H1 (cell line): Measurements from ENCODE around the gene TSC2. TPM values are rescaled to one million over a fixed set of nuclear protein-coding genes. Genes with fewer than 3 reads are reported as not detected.

ENCODE experiments used
- CTCF ChIA-PET: fragments of 300-600 bp; sonication (Branson Sonifier 250); formaldehyde crosslinking; loops from one replicate; lab custom pipeline; 2021; ENCODE audit not compliant: partially characterized antibody; lab: Charles Lee
- POLR2A ChIA-PET: fragments of 300-600 bp; sonication (Branson Sonifier 250); formaldehyde crosslinking; loops from one replicate; lab custom pipeline; 2021; ENCODE audit warnings: inconsistent platforms; ENCODE audit not compliant: partially characterized antibody; lab: Charles Lee
- DNase-seq, 2 experiments: peaks; one replicate each; pipeline versions ENCODE4 v3.0.0 to v3.0.0-alpha.2; 2010 to 2022; ENCODE audit warnings: low spot score in 2 of 2, low read depth in 1 of 2, mixed read lengths in 1 of 2
- FAIRE-seq: peaks from 2 replicates; lab custom pipeline; 2011; peaks lifted over from hg19 to GRCh38; lab: Jason Lieb, UNC
- H2AFZ ChIP-seq: 2 replicates; pipeline ENCODE4 v1.8.1; 2012; ENCODE audit warnings: low read length, inconsistent platforms
- H2AK5ac ChIP-seq: 2 replicates; pipeline ENCODE4 v1.6.1; 2013; ENCODE audit warnings: low read depth, low read length
- H2BK120ac ChIP-seq: replicated peaks from 2 replicates; pipeline ENCODE3; 2013; ENCODE audit warnings: low read depth, low read length, inconsistent platforms
- H2BK12ac ChIP-seq: 2 replicates; pipeline ENCODE4 v1.6.1; 2013; ENCODE audit warnings: low read depth, low read length
- H2BK15ac ChIP-seq: 2 replicates; pipeline ENCODE4 v1.6.1; 2013; ENCODE audit warnings: low read length
- H2BK20ac ChIP-seq: 2 replicates; pipeline ENCODE4 v1.6.1; 2013; ENCODE audit warnings: low read length
- H2BK5ac ChIP-seq: 2 replicates; pipeline ENCODE4 v1.6.1; 2013; ENCODE audit warnings: low read depth, low read length
- H3K14ac ChIP-seq: 2 replicates; pipeline ENCODE4 v1.6.1; 2013; ENCODE audit warnings: inconsistent platforms; ENCODE audit not compliant: insufficient read length
- H3K18ac ChIP-seq: 2 replicates; pipeline ENCODE4 v1.6.1; 2013; ENCODE audit warnings: low read length; ENCODE audit errors: extremely low read depth
- H3K23ac ChIP-seq: 2 replicates; pipeline ENCODE4 v1.6.1; 2013; ENCODE audit warnings: inconsistent platforms; ENCODE audit not compliant: insufficient read length
- H3K23me2 ChIP-seq: 2 replicates; pipeline ENCODE4 v1.6.1; 2013; ENCODE audit warnings: low read depth, low read length
- H3K27ac ChIP-seq: 2 replicates; pipeline ENCODE4 v1.6.1; 2011; ENCODE audit warnings: low read depth, low read length, inconsistent platforms
- H3K27me3 ChIP-seq, 4 experiments: replicated peaks in 1 of 4; 1 replicate in 1 of 4; 2 replicates in 3 of 4; pipeline versions ENCODE4 v1.6.1 to v1.8.1; 2011 to 2013; ENCODE audit warnings: low read length in 3 of 4, mild to moderate bottlenecking in 3 of 4, inconsistent platforms in 2 of 4, mixed read lengths in 2 of 4, moderate library complexity in 1 of 4; ENCODE audit not compliant: control insufficient read depth in 3 of 4, insufficient read depth in 3 of 4; ENCODE audit errors: extremely low read depth in 1 of 4
- H3K36me3 ChIP-seq, 4 experiments: 2 replicates each; pipeline versions ENCODE4 v1.6.1 to v1.8.1; 2011 to 2013; ENCODE audit warnings: mild to moderate bottlenecking in 4 of 4, low read length in 3 of 4, moderate library complexity in 2 of 4, control low read depth in 1 of 4, inconsistent platforms in 1 of 4; ENCODE audit not compliant: insufficient read depth in 4 of 4, control insufficient read depth in 2 of 4
- H3K4ac ChIP-seq: replicated peaks from 2 replicates; pipeline ENCODE3; 2013; ENCODE audit warnings: low read length, low read depth, mixed read lengths, inconsistent platforms; ENCODE audit not compliant: insufficient read length
- H3K4me1 ChIP-seq, 4 experiments: replicated peaks in 1 of 4; 1 replicate in 1 of 4; 2 replicates in 3 of 4; pipeline versions ENCODE4 v1.6.1 to v1.8.1; 2011 to 2013; ENCODE audit warnings: low read length in 3 of 4, inconsistent platforms in 2 of 4, mixed read lengths in 1 of 4; ENCODE audit not compliant: insufficient read depth in 4 of 4, control insufficient read depth in 3 of 4
- H3K4me2 ChIP-seq, 2 experiments: 2 replicates each; pipeline versions ENCODE4 v1.6.1 to v1.8.1; 2011 to 2013; ENCODE audit warnings: low read depth in 2 of 2, low read length in 2 of 2, control low read depth in 1 of 2, inconsistent platforms in 1 of 2, mild to moderate bottlenecking in 1 of 2; ENCODE audit not compliant: insufficient read depth in 1 of 2
- H3K4me3 ChIP-seq, 4 experiments: fragments of 200-600, 300-600 bp in 1 of 4; sonication (generic), shearing (Covaris generic), sonication (Bioruptor Twin) in 1 of 4; 2 replicates each; pipeline versions ENCODE4 v1.5.1 to v1.8.1; 2011 to 2016; ENCODE audit warnings: low read length in 4 of 4, low read depth in 3 of 4, control low read depth in 2 of 4, inconsistent platforms in 2 of 4, mild to moderate bottlenecking in 2 of 4, mixed read lengths in 1 of 4, moderate library complexity in 1 of 4; ENCODE audit not compliant: insufficient read depth in 2 of 4; ENCODE audit errors: extremely low read depth in 1 of 4
- H3K56ac ChIP-seq: replicated peaks from 2 replicates; pipeline ENCODE3; 2013; ENCODE audit warnings: low read depth, mild to moderate bottlenecking, mixed read lengths, low read length, inconsistent platforms; ENCODE audit not compliant: insufficient read length
- H3K79me1 ChIP-seq: 2 replicates; pipeline ENCODE4 v1.6.1; 2013; ENCODE audit warnings: low read depth, low read length, control low read depth
- H3K79me2 ChIP-seq, 2 experiments: 2 replicates each; pipeline versions ENCODE4 v1.6.1 to v1.8.1; 2012 to 2013; ENCODE audit warnings: low read length in 2 of 2, mild to moderate bottlenecking in 2 of 2, inconsistent platforms in 1 of 2; ENCODE audit not compliant: insufficient read depth in 2 of 2, control insufficient read depth in 1 of 2
- H3K9ac ChIP-seq, 4 experiments: replicated peaks in 1 of 4; 1 replicate in 1 of 4; 2 replicates in 3 of 4; pipeline versions ENCODE4 v1.6.1 to v1.8.1; 2011 to 2013; ENCODE audit warnings: low read depth in 3 of 4, low read length in 3 of 4, control low read depth in 2 of 4, mild to moderate bottlenecking in 2 of 4, moderate library complexity in 2 of 4, inconsistent platforms in 1 of 4; ENCODE audit errors: extremely low read depth in 1 of 4
- H3K9me3 ChIP-seq, 2 experiments: 2 replicates each; pipeline versions ENCODE4 v1.6.1 to v1.8.1; 2012 to 2013; ENCODE audit warnings: mild to moderate bottlenecking in 2 of 2, moderate library complexity in 2 of 2, control low read depth in 1 of 2, inconsistent platforms in 1 of 2, low read depth in 1 of 2, low read length in 1 of 2, mixed read lengths in 1 of 2; ENCODE audit not compliant: insufficient read depth in 2 of 2
- H4K20me1 ChIP-seq, 2 experiments: replicated peaks in 1 of 2; 2 replicates each; pipeline versions ENCODE3 to v1.8.1; 2011 to 2013; ENCODE audit warnings: inconsistent platforms in 2 of 2, low read length in 2 of 2, mild to moderate bottlenecking in 1 of 2; ENCODE audit not compliant: insufficient read depth in 2 of 2, control insufficient read depth in 1 of 2
- H4K5ac ChIP-seq: 2 replicates; pipeline ENCODE4 v1.6.1; 2013; ENCODE audit warnings: low read length, low read depth, mixed read lengths, inconsistent platforms; ENCODE audit not compliant: insufficient read length
- H4K8ac ChIP-seq: 2 replicates; pipeline ENCODE4 v1.8.0; 2013; ENCODE audit warnings: mild to moderate bottlenecking, moderate library complexity, low read length, inconsistent platforms; ENCODE audit not compliant: insufficient read depth; ENCODE audit errors: extremely low read depth
- H4K91ac ChIP-seq: replicated peaks from 2 replicates; pipeline ENCODE3; 2013; ENCODE audit warnings: low read length, mixed read lengths, inconsistent platforms; ENCODE audit not compliant: insufficient read length
- ASH2L ChIP-seq: fragments of 200-600, 300-600 bp; sonication (generic); IDR thresholded peaks from one replicate; pipeline ENCODE4 v1.7.1; 2017; ENCODE audit warnings: low read length
- CHD2 ChIP-seq: IDR thresholded peaks from 2 replicates; pipeline ENCODE4 v1.6.1; 2012; ENCODE audit warnings: low read length, improper control_type of control experiment
- CTCF ChIP-seq, 3 experiments: IDR thresholded peaks; 1 replicate in 2 of 3; 2 replicates in 1 of 3; pipeline versions ENCODE4 v1.5.1 to v1.6.1; 2011; ENCODE audit warnings: low read length in 3 of 3, mild to moderate bottlenecking in 3 of 3, inconsistent platforms in 2 of 3, low read depth in 1 of 3, moderate library complexity in 1 of 3; ENCODE audit not compliant: insufficient read depth in 1 of 3; ENCODE audit errors: control extremely low read depth in 1 of 3
- HDAC6 ChIP-seq: IDR thresholded peaks from one replicate; pipeline ENCODE4 v1.7.1; 2012; ENCODE audit warnings: low read depth, mild to moderate bottlenecking, inconsistent platforms, low read length, moderate library complexity
- SP1 ChIP-seq: IDR thresholded peaks from 2 replicates; pipeline ENCODE4 v1.6.1; 2011; ENCODE audit warnings: low read depth, low read length
- WGBS, 2 experiments: shearing (Covaris generic) in 1 of 2; methylation state at CpG; one replicate each; pipeline versions ENCODE4 v1.1.6 to v1.1.7; 2013 to 2015; ENCODE audit warnings: low lambda C conversion rate in 2 of 2, mixed read lengths in 2 of 2, inconsistent platforms in 1 of 2, low coverage in 1 of 2, missing lambda C conversion rate in 1 of 2; ENCODE audit not compliant: insufficient replicate concordance in 2 of 2, insufficient coverage in 1 of 2, insufficient read length in 1 of 2; ENCODE audit errors: extremely low coverage in 1 of 2, missing lambda C conversion rate in 1 of 2; 5-methylcytosine and 5-hydroxymethylcytosine counted together
- polyA plus RNA-seq, 7 experiments: library from polyadenylated mRNA; depleted of rRNA in 3 of 7; stranded (reverse) in 5 of 7; unstranded in 2 of 7; fragments of >200 nt in 5 of 7; fragments of 200-250 nt in 2 of 7; gene quantifications; 1 replicate in 5 of 7; 2 replicates in 1 of 7; 4 replicates in 1 of 7; pipeline versions ENCODE4 v1.2.1 to v1.2.3, GENCODE V29; 2011 to 2013; ENCODE audit warnings: missing spikeins in 2 of 7, mixed read lengths in 2 of 7
- total RNA-seq: library from RNA; stranded (reverse); fragmentation: NEBNext Ultra II Directional; extraction: Animal tissue kit (Norgen Biotek cat#: 25700); gene quantifications from 2 replicates; pipeline ENCODE4 v1.2.1, GENCODE V29; 2021

The TSC2 gene
- total and polyA plus RNA-seq, 2 of the 8 experiments (the other 6 are each of a cell fraction or from before 2014, with no cell fraction given) = 65.9 to 96.6 TPM

GRCh38 chr16:2087748-2088631, 40.2 kb downstream of the TSC2 start:
- Histone ChIP-seq H3K23ac (no peak overlapping the region), H3K36me3 (peaks cover 0 to 24% (median 0%) of the 10 kb centered on the region in 4 experiments; a peak in 4 of 8 replicates), H3K4ac (no peak overlapping the region), H2AK5ac (no peak overlapping the region), H3K4me3 (no peak overlapping the region), H3K4me1 (peaks cover 0 to 12% (median 9%) of the 10 kb centered on the region in 4 experiments; a peak in 5 of 7 replicates), H3K79me1 (no peaks in the 10 kb centered on the region), H3K9me3 (no peaks in the 10 kb centered on the region), H3K27ac (no peak overlapping the region), H2BK20ac (no peak overlapping the region), H2BK120ac (no peak overlapping the region), H2BK12ac (no peak overlapping the region), H4K5ac (no peak overlapping the region), H3K14ac (no peak overlapping the region), H3K79me2 (no peaks in the 10 kb centered on the region), H3K18ac (no peak overlapping the region), H2BK15ac (no peak overlapping the region), H4K8ac (no peak overlapping the region), H3K56ac (no peak overlapping the region), H3K9ac (no peak overlapping the region; a peak in 1 of 7 replicates), H3K27me3 (no peaks in the 10 kb centered on the region), H3K23me2 (peaks cover 6% of the 10 kb centered on the region; the same call in 1 of the 2 replicates), H3K4me2 (no peak overlapping the region), H4K20me1 (peaks cover 8 to 14% of the 10 kb centered on the region in 2 experiments), H2AFZ (no peak overlapping the region), H2BK5ac (no peak overlapping the region), H4K91ac (no peak overlapping the region)
- WGBS, 2 experiments = 96% methylated on average over 36 of the region's 41 CpGs; no CpG with 5 or more reads in 1 of the 2 experiments
- DNase-seq (no peak), FAIRE-seq (no peak)
- ChIA-PET CTCF (interaction anchor here (0.8 to 3.8 kb wide), 5 partner anchors 32 to 84 kb away, joined by 3 to 15 read pairs (median 4); no protein-coding TSS in a partner anchor), POLR2A (interaction anchor here (0.8 to 6.9 kb wide), 5 partner anchors 9 to 91 kb away, joined by 4 to 50 read pairs (median 4); partner anchors contain the start of gene TRAF7)
- TF ChIP-seq CHD2 = no peak
- no peak for TF ChIP-seq SP1
- TF ChIP-seq ASH2L = no peak
- TF ChIP-seq HDAC6 = no peak
- no peak for TF ChIP-seq CTCF (IDR thresholded peaks at IDR 0.05; ENCODE audit: control extremely low read depth in 1 of 3, insufficient read depth in 1 of 3, low read depth in 1 of 3, low read length in 3 of 3)
